T-helper 9 cell (primary cell): ENCODE data around the gene GRID1.
"Not testable (repeated sequence)": the region's sequence is repeated elsewhere in the genome, so short reads cannot be mapped to it uniquely, and the experiment has no call there.

Source experiments
- DNase-seq: peaks from one replicate; pipeline ENCODE4 v3.0.0-alpha.2; 2020

GRID1 gene

GRCh38 chr10:86057708-86058107 lies 308.9 kb downstream of the GRID1 start:
- no peak for DNase-seq

GRCh38 chr10:86056672-86057071 lies 309.9 kb downstream of the GRID1 start:
- DNase-seq, result no peak

GRCh38 chr10:86055928-86056327 lies 310.7 kb downstream of the GRID1 start:
- no peak for DNase-seq

GRCh38 chr10:86053675-86054074 lies 312.9 kb downstream of the GRID1 start:
- DNase-seq, result no peak

GRCh38 chr10:86051586-86051985 lies 315.0 kb downstream of the GRID1 start:
- no peak for DNase-seq

- no peak for DNase-seq
Measured at GRCh38 chr10:86049442-86049841, 317.2 kb downstream of the GRID1 start.

- no peak for DNase-seq
Measured at GRCh38 chr10:86048973-86049372, 317.6 kb downstream of the GRID1 start.

GRCh38 chr10:86048571-86048970 lies 318.0 kb downstream of the GRID1 start:
- no peak for DNase-seq

- DNase-seq, result no peak
Measured at GRCh38 chr10:86047588-86047987, 319.0 kb downstream of the GRID1 start.

- DNase-seq, result no peak
Measured at GRCh38 chr10:86046845-86047460, 319.6 kb downstream of the GRID1 start.

GRCh38 chr10:86045896-86046295 lies 320.7 kb downstream of the GRID1 start:
- no peak for DNase-seq

GRCh38 chr10:86044029-86044428 lies 322.6 kb downstream of the GRID1 start:
- DNase-seq, result no peak

GRCh38 chr10:86043236-86043635 lies 323.4 kb downstream of the GRID1 start:
- DNase-seq, result no peak

GRCh38 chr10:86042161-86042560 lies 324.4 kb downstream of the GRID1 start:
- DNase-seq, result no peak

GRCh38 chr10:86041116-86041515 lies 325.5 kb downstream of the GRID1 start:
- no peak for DNase-seq

GRCh38 chr10:86038371-86038770 lies 328.2 kb downstream of the GRID1 start:
- DNase-seq, result no peak

GRCh38 chr10:86037096-86037495 lies 329.5 kb downstream of the GRID1 start:
- no peak for DNase-seq

- no peak for DNase-seq
Measured at GRCh38 chr10:86036544-86036831, 330.1 kb downstream of the GRID1 start.

- DNase-seq, result no peak
Measured at GRCh38 chr10:86035791-86036543, 330.6 kb downstream of the GRID1 start.

GRCh38 chr10:86034710-86035109 lies 331.9 kb downstream of the GRID1 start:
- no peak for DNase-seq

GRCh38 chr10:86033581-86033980 lies 333.0 kb downstream of the GRID1 start:
- DNase-seq, result no peak

GRCh38 chr10:86032087-86032486 lies 334.5 kb downstream of the GRID1 start:
- not testable (repeated sequence) for DNase-seq

GRCh38 chr10:86030312-86030711 lies 336.3 kb downstream of the GRID1 start:
- DNase-seq, result no peak

GRCh38 chr10:86027346-86027745 lies 339.2 kb downstream of the GRID1 start:
- DNase-seq, result no peak

- no peak for DNase-seq
Measured at GRCh38 chr10:86025509-86025908, 341.1 kb downstream of the GRID1 start.
